ENCODE data around the gene AKT1.
A peak's percentile ranks its signal among the peaks of the same experiment; 100 is the strongest.

Gene AKT1

DNA sequence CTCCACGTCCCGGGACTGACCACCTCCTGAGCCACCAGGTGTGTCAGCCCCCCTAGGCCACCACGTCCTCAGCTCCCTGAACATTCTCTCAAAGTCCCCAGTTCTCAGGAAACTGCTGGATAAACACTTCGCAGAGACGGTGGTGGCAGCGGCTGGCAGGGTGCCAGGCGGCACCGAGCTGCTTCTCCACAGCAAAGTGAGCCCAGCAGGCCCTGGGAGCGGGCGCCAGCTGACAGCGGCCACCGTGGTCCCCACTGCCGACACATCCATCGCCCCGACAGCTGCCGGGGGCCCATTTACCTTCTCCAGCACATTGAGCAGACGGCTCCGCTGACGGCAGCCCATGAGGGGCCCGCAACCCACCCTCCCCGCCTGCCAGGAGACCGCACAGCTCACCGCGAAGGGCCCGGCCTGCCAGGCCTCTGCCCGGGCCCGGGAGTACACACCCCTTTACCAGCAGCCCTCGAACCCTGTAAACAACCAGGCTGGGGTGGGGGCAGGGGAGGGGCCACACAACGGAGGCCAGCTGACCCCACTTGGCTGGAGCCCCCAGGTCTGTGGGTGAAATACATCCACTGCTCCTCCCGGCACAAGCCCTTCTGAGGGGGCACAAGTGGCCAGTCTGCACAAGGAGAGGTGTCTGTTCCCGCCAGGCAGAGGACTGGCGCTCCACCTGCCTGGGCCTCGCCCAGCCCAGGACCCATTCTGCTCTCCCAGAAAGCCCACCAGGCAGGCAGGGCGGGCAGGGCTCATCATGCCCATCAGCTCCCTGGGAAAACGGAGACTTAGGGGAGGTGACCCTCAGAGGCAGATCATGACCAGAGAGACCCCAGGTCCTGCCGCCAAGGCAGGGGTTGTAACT lies 10.5 kb downstream of the AKT1 start:
- peak; percentile 58 for DNase-seq

- no peak for DNase-seq
These were observed 11.4 kb downstream of the AKT1 start for GRCh38 chr14:104784218-104784568.

DNA sequence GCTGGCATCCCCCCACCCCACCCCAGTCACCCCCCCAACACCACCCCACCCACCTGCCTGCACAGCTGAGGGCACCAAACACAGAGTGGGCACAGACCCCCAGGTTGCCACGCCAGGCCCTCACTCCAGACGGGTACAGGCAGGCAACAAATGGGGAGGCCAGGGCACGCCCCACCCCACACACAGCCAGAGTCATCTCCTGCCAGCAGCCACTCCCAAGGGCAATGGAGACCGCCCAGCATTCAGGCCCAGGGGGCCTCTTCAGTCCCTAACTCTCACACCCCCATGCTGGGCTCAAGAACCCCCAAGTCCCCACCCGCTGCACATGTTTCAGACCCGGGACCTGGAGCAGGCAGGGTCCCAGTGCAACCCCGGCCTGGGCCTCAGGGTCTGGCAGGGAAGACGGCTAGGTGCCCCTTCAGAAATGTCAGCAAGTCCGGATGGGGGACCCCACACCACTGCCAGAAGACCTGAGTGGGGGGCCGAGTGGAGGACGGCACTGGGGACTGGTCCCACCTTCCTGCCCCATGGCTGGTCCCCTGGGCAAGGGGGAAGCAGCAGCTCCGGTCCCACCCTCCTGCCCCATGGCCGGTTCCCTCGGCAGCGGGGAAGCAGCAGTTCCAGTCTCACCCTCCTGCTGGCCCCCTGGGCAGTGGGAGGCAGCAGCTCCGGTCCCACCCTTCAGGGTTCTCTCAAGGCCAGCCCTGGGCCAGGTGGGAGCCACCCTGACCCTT lies 11.9 kb downstream of the AKT1 start:
- no peak for DNase-seq

GRCh38 chr14:104782808-104783139 lies 12.8 kb downstream of the AKT1 start:
- DNase-seq, result no peak

DNA sequence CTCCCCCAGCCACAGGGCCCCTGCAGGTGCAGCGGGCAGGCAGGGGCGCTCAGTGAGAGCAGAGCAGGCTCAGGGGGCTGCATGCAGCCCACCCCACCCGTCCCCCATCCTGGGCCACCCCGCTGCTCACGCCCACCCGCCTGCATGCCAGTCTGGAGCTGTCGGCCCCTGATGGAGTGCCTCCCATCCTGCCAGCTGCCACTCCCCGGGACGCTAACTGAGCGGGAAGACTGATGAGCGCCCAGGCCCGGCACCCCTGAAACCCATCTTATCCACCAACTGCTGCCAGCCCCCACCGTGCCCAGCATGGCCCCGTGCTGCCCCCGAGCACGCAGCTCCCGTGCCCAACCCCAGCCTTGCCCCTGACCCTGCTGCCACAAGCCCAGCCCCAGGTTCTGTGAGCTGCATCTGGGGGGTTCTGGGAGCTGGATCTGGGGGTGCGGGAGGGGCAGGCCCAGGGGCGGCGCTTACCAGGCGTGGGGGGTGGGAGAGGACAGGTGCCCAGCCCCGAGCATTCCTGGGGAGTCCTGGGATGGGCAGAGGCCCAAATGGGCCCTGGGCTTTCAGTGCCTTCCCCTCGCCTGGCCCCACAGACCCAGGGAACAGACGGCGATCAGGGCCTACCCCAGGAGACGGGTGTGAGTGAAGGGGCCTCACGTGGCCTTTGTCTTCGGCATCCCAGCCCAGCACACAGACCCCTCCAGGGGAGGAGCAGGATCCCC lies 13.3 kb downstream of the AKT1 start:
- DNase-seq, result no peak

DNA sequence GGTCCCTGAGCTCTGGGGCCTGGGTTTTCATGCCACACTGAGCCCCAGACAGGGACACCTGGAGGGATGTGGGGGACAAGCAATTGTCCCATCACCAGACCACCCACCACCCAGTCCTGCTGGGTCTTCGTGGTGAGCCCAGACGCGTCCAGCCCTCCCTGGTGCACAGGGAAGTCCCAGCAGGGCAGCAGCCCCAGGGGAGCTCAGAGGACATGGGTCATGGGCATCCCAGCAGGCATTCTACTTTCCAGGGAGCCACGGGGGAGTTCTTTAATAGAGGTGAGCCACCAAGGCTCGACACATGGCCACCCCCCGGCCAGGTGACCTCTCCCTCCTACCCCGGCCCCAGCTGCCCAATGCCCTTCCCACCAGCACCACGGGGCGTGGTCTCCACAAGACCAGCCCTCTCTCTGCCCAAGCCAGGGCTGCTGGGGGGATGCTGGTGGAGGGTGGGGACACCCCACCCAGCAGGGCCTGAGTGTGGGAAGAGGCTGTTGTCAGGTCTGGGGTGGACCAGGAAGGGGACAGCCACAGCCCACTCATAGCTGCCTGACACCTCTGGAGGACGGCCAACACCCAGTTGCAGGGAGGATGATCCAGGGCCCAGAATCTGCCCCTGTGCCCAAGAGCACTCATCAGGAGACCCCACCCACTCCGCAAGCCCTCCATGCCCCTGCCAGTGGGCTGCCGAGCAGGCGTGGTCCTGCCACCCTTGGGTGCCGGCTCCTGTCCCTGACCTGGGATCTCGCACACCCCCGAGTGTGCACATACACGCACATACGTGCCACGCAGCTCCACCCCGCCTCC lies 14.1 kb downstream of the AKT1 start:
- DNase-seq, result no peak

DNA sequence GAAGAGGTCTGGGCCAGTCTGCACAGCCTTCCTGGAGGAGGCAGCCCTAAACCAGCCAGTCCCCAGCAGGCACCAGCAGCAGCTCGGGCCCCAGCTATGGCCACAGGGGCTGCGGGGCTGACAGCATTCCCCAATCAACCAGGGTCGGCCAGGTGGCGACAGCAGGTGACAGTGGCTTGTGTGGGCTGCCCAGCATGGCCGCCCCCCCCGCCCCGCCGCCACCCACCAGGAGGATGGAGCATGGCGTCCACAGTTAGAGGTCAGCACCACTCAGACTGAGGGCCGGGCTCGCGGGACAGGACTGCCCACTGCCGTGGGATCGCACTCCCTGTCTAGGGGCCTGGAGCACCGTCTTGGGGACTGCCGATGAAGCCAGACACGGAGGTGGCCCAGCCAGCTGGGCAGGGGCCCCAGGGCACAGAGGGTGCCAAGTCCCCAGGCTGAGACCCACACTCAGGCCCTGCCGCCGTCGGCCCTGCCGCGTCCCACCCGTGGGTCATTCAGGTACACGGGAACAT lies 15.0 kb downstream of the AKT1 start:
- DNase-seq, result no peak

- DNase-seq, result no peak
These were observed 15.6 kb downstream of the AKT1 start for GRCh38 chr14:104779776-104780512.

- no peak for DNase-seq
These were observed 16.7 kb downstream of the AKT1 start for GRCh38 chr14:104778694-104779331.

DNA sequence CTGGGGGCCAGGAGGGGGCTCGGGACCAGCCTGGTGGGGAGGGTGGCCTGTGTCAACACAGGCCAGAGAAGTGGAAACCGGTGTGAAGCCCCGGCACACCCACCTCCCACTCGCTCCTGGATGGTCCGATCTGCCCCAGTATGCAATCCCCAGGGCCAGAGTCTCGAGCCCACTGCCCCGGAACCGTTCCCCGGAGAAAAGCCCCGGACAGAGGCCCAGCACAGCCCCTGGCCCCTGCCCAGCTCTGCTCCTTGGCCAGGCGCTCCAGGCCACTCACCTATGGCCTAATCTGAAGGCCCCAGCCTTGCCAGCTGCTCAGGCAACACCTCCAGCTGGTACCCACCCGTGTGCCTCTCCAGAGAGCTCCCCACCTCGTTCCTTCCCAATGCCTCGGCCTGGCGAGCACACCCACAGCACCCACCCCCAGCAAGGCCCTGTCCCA lies 17.7 kb downstream of the AKT1 start:
- no peak for DNase-seq

DNA sequence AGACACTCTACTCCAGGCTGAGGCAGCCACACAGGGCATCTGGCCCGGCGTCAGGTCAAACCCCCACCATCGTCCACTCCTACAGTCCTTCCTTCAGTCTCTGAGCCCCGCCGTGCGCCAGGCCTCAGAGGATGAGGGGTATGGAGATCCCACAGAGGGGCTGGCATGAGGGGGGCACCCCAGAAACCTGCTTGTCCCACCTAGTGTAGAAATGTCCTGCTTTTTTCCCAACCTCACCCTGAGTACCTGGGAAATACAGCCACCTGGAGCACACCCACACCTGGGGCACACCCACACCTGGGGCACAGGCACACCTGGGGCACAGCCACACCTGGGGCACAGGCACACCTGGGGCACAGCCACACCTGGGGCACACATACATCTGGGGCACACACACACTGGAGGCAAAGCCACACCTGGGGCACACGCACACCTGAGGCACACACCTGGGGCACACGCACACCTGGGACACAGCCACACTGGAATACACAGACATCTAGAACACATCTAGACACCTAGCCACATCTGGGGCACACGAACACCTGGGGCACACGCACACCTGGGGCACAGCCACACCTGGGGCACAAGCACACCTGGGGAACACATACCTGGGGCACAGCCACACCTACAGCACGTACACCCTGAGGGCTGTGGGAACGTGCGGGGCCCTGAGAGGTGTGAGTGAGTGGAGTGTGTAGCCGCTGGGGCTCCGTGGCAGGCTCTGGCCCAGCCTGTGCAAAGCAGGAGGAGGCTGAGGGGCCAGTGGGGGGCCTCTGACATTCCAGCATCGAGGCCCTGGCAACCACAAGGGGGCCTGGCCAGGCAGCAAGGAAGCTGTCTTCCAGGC lies 18.4 kb downstream of the AKT1 start:
- DNase-seq, result no peak

DNA sequence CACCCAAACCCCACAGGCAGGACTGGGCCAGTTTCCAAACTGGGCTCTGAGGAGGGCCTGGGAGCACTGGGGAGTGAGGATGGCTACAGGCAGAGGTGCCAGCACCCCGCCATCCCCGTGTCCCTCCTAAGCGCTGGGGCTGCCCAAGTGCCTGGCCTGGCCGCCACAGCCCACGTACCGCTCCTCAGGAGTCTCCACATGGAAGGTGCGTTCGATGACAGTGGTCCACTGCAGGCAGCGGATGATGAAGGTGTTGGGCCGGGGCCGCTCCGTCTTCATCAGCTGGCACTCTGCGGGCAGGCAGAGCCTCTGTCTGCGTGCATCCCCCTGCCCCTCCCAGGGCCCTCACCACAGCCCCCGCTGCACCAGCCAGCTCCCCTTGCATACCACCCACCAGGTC lies 19.1 kb downstream of the AKT1 start:
- no peak for DNase-seq

DNA sequence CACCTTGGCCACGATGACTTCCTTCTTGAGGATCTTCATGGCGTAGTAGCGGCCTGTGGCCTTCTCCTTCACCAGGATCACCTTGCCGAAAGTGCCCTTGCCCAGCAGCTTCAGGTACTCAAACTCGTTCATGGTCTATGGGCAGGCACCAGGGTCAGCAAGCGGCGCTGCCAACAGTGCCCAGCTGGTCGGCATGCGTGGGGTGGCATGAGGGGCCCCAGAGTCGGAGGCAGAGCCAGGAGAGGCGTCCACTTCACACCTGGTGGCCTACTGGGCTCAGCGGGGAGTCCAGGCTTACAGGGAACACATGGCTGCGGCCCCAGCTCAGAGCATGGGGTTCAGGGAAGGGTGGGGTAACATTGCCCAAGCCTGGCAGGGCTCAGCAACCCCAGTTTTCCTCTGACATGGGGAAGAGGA lies 20.5 kb downstream of the AKT1 start:
- DNase-seq, result no peak

- DNase-seq, result no peak
These were observed 21.0 kb downstream of the AKT1 start for GRCh38 chr14:104774453-104775072.

DNA sequence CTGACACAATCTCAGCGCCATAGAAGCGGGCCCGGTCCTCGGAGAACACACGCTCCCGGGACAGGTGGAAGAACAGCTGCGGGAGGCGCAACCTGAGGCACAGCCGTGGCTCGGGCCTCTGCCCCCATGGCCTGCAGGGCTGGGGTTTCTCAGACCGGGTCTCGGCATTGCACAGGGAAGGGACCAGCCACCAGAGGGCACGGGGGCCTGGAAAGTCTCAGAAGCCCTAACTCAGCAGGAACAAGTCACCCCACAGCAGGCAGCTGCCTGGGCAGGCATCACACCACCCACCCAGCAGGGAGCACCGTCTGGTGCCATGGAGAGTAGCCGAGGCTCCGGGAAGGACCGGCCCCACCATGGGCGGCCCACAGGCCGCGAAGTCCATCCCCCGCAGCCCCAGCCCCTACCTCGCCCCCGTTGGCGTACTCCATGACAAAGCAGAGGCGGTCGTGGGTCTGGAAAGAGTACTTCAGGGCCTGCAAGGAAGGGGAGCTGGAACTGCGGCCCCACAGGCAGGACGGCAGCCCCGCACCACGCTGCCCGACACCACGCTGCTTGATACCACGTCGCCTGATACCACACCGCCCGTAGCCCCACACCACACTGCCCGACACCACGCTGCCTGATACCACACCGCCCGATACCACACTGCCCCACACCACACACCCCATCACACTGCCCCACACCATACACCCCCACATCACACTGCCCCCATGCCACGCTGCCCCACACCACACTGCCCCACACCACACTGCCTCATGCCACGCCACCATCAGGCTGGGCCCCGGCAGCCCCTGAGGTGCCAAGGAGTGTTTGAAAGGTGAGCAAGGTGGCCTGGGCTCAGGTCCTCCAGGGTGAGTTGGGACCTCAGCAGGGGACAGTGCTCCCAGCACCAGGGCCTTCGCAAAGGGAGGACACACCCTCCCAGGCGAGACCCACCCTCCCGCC lies 21.8 kb downstream of the AKT1 start:
- DNase-seq, result no peak

- DNase-seq, result no peak
These were observed 22.6 kb downstream of the AKT1 start for GRCh38 chr14:104772707-104773504.

DNA sequence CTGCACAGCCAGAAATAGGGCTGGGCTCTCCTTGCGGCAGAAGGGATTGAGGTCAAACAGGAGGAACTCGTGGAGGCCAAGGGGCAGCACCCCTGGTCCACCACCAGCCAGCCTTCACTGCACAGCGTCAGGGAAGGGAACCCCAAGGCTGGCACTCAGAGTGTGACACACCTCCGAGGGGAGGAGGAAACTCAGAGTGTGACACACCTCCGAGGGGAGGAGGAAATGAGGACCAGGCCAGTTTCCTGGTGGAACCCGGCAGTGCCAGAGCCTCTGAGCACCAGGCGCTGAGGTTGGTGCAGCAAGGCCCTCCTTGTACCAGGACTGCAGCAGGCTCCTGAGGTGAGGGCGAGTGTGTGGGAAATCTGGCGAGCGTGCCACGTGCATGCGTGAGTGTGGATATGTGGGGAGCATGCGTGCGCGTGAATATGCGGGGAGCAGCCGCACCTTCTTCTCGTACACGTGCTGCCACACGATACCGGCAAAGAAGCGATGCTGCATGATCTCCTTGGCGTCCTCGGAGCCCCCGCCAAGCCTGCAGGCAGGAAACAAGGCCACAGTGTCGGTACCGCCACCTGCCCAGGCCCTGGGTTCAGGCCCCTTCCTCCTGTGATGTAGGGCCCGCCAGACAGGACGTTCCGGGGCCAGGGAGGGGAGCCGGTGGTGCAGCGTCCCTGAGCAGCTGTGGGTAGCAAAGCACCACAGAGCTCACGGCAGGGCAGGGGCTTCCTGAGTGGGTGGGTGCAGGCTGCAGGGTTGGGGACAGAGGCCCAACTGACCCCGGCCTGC lies 23.4 kb downstream of the AKT1 start:
- no peak for DNase-seq
